K562 (cell line): Measurements from ENCODE around the gene DBH. TPM values are rescaled to one million over a fixed set of nuclear protein-coding genes. Genes with fewer than 3 reads are reported as not detected.

Experiments used
- ATAC-seq: fragments of 200-7000 bp; cut with Tn5 transposase; 3 replicates; pipeline ENCODE4 v1.9.1; 2020; ENCODE audit warnings: moderate library complexity
- BruUV-seq: library from RNA; stranded (reverse); fragments of 400-500 nt; replicated peaks from 2 replicates; lab custom pipeline; 2021; lab: Mats Ljungman, UMichigan
- CTCF ChIA-PET: fragments of 300-600 bp; formaldehyde crosslinking; extraction: SDS; loops from one replicate; lab custom pipeline; 2021; ENCODE audit warnings: low intra/inter-chr PET ratio; lab: Yijun Ruan, JAX
- POLR2A ChIA-PET: fragments of 300-600, 350-650 bp; sonication (Branson Sonifier 250); formaldehyde crosslinking; extraction: SDS; loops from one replicate; lab custom pipeline; 2021; ENCODE audit warnings: antibody characterized with exemption, inconsistent platforms; lab: Yijun Ruan, JAX
- DNase-seq, 4 experiments: peaks; one replicate each; pipeline versions ENCODE4 v3.0.0 to v3.0.0-alpha.2; 2011 to 2018; ENCODE audit warnings: low spot score in 3 of 4, mixed read lengths in 3 of 4; ENCODE audit errors: extremely low read depth in 1 of 4
- FAIRE-seq: peaks from 2 replicates; lab custom pipeline; 2011; peaks lifted over from hg19 to GRCh38; lab: Jason Lieb, UNC
- H2AFZ ChIP-seq: 2 replicates; pipeline ENCODE4 v1.6.0; 2011; ENCODE audit warnings: low read depth, low read length, control low read depth, inconsistent platforms
- H3K27ac ChIP-seq: fragments of 200-600 bp; 3 replicates; pipeline ENCODE4 v1.8.0; 2011; ENCODE audit warnings: low read depth, mild to moderate bottlenecking, control low read depth, inconsistent platforms, low read length, moderate library complexity, mixed read lengths; ENCODE audit errors: extremely low read depth
- H3K27me3 ChIP-seq, 2 experiments: fragments of 300-600 bp in 1 of 2; 2 replicates in 1 of 2; 3 replicates in 1 of 2; pipeline versions ENCODE4 v1.6.0 to v1.8.0; 2011; ENCODE audit warnings: inconsistent platforms in 2 of 2, low read length in 2 of 2, mild to moderate bottlenecking in 1 of 2, mixed read lengths in 1 of 2, moderate library complexity in 1 of 2; ENCODE audit not compliant: control insufficient read depth in 2 of 2, insufficient read depth in 2 of 2
- H3K36me3 ChIP-seq: fragments of 300-600 bp; 3 replicates; pipeline ENCODE4 v1.8.0; 2011; ENCODE audit warnings: mild to moderate bottlenecking, low read length, inconsistent platforms; ENCODE audit not compliant: control insufficient read depth, insufficient read depth
- H3K4me1 ChIP-seq, 2 experiments: fragments of 200-600 bp in 1 of 2; replicated peaks in 1 of 2; 2 replicates in 1 of 2; 3 replicates in 1 of 2; pipeline versions ENCODE4 v1.5.1 to v1.8.0; 2011; ENCODE audit warnings: inconsistent platforms in 2 of 2, low read length in 2 of 2, mild to moderate bottlenecking in 1 of 2, mixed read lengths in 1 of 2, moderate library complexity in 1 of 2; ENCODE audit not compliant: control insufficient read depth in 2 of 2, insufficient read depth in 2 of 2
- H3K4me2 ChIP-seq: 2 replicates; pipeline ENCODE4 v1.6.1; 2011; ENCODE audit warnings: low read length, control low read depth, inconsistent platforms, mixed read lengths; ENCODE audit not compliant: insufficient read depth
- H3K4me3 ChIP-seq: fragments of 200-600 bp; sonication (generic), shearing (Covaris generic); 2 replicates; pipeline ENCODE4 v1.5.1; 2016; ENCODE audit warnings: control low read depth, inconsistent platforms
- H3K79me2 ChIP-seq: fragments of 200-600 bp; 3 replicates; pipeline ENCODE4 v1.8.0; 2011; ENCODE audit warnings: low read length, inconsistent platforms; ENCODE audit not compliant: control insufficient read depth, insufficient read depth
- H3K9ac ChIP-seq, 2 experiments: 2 replicates each; pipeline versions ENCODE4 v1.6.0 to v1.6.1; 2011; ENCODE audit warnings: low read depth in 2 of 2, low read length in 2 of 2, control low read depth in 1 of 2, inconsistent platforms in 1 of 2, mild to moderate bottlenecking in 1 of 2, mixed read lengths in 1 of 2; ENCODE audit not compliant: insufficient read depth in 1 of 2
- H3K9me1 ChIP-seq: one replicate; pipeline ENCODE4 v1.6.0; 2011; ENCODE audit warnings: inconsistent platforms, mild to moderate bottlenecking, low read length, moderate library complexity; ENCODE audit not compliant: control insufficient read depth, insufficient read depth
- H3K9me3 ChIP-seq: replicated peaks from 2 replicates; pipeline ENCODE4 v1.5.1; 2011; ENCODE audit warnings: low read depth, low read length, inconsistent platforms; ENCODE audit not compliant: control insufficient read depth, insufficient read depth
- H4K20me1 ChIP-seq: replicated peaks from 2 replicates; pipeline ENCODE4 v1.6.1; 2011; ENCODE audit warnings: low read length, inconsistent platforms, mixed read lengths; ENCODE audit not compliant: control insufficient read depth, insufficient read depth
- FOXK2 ChIP-seq, 2 experiments: fragments of 450-650 bp; IDR thresholded peaks in 1 of 2; conservative IDR thresholded peaks in 1 of 2; 2 replicates each; pipeline ENCODE4 v1.6.1; 2016; ENCODE audit warnings: low read depth in 2 of 2, mild to moderate bottlenecking in 1 of 2
- NRF1 ChIP-seq, 2 experiments: fragments of 450-650 bp; IDR thresholded peaks in 1 of 2; conservative IDR thresholded peaks in 1 of 2; 2 replicates each; pipeline ENCODE4 v1.6.1; 2014; ENCODE audit warnings: mild to moderate bottlenecking in 2 of 2
- TAF9B ChIP-seq: fragments of 450-650 bp; IDR thresholded peaks from 2 replicates; pipeline ENCODE4 v1.6.1; 2018; ENCODE audit warnings: mild to moderate bottlenecking; ENCODE audit not compliant: partially characterized antibody
- ZNF121 ChIP-seq: sonication (generic); formaldehyde crosslinking; conservative IDR thresholded peaks from 2 replicates; pipeline ENCODE4 v1.8.0; 2022; ENCODE audit warnings: missing genetic modification reagents
- ZNF512 ChIP-seq: IDR thresholded peaks from 2 replicates; pipeline ENCODE4 v1.6.1; 2016; ENCODE audit warnings: missing genetic modification characterization, missing compliant biosample characterization
- ZNF76 ChIP-seq: fragments of 250-450 bp; sonication (Bioruptor Pico); IDR thresholded peaks from 2 replicates; pipeline ENCODE4 v1.4.0; 2020; ENCODE audit warnings: mild to moderate bottlenecking, moderate library complexity, borderline replicate concordance
- WGBS: fragments of 100-300 bp; shearing (Covaris generic); methylation state at CpG from one replicate; pipeline ENCODE4 v1.1.6; 2016; ENCODE audit warnings: low coverage, mixed read lengths; ENCODE audit not compliant: insufficient coverage; ENCODE audit errors: missing lambda C conversion rate; 5-methylcytosine and 5-hydroxymethylcytosine counted together
- in situ Hi-C: fragments of 300-500 bp; cut with MboI; formaldehyde crosslinking; loops from 4 replicates; pipeline ENCODE4 v1.15.0; 2018; ENCODE audit warnings: inconsistent platforms, mixed read lengths
- intact Hi-C: fragments of 100-400 bp; cut with micrococcal nuclease; formaldehyde crosslinking; loops from 2 replicates; pipeline ENCODE4 v1.14.2; 2022
- polyA plus RNA-seq, 8 experiments: library from polyadenylated mRNA; depleted of rRNA in 4 of 8; stranded (reverse) in 5 of 8; unstranded in 3 of 8; fragments of >200 nt; fragmentation: Nextera tagmentation in 2 of 8; fragmentation: Illumina TruSeq in 1 of 8; extraction: Ambion mirVana in 2 of 8; extraction: Trizol in 1 of 8; gene quantifications; 2 replicates each; pipeline versions ENCODE4 v1.2.1 to v1.2.3, GENCODE V29; 2011 to 2014; ENCODE audit warnings: inconsistent platforms in 1 of 8, missing spikeins in 1 of 8
- total RNA-seq, 7 experiments: library from RNA; depleted of rRNA in 6 of 7; stranded (reverse); fragments of >200 nt in 6 of 7; fragmentation: Illumina TruSeq in 2 of 7; extraction: Trizol in 2 of 7; gene quantifications; 2 replicates each; pipeline versions ENCODE4 v1.2.1 to v1.2.3, GENCODE V29; 2011 to 2021; ENCODE audit warnings: low replicate concordance in 1 of 7

Gene DBH
- total and polyA plus RNA-seq, 9 of the 15 experiments (the other 6 are each of a cell fraction or from before 2014, with no cell fraction given), result not detected

GRCh38 chr9:133665096-133665495, 28.9 kb downstream of the DBH start (continued):
- no peak for TF ChIP-seq ZNF121 (CRISPR knock-in tag)
- TF ChIP-seq, all 486 proteins: peak for 0

GRCh38 chr9:133665535-133665934, 29.4 kb downstream of the DBH start:
- ChIA-PET POLR2A (no interaction called here), CTCF (no interaction called here)
- no peaks in the 10 kb centered on the region; a peak in 1 of 5 replicates for H3K4me1 ChIP-seq
- no peaks in the 10 kb centered on the region for H3K9me1 ChIP-seq
- H3K9ac ChIP-seq, result no peak overlapping the region
- WGBS, result 0% methylated on average over 10 of the region's 12 CpGs
- ATAC-seq, result no peak
- intact Hi-C loops, result no loop called here
- H3K4me3 ChIP-seq, result no peak overlapping the region
- H3K36me3 ChIP-seq, result no peaks in the 10 kb centered on the region
- TF ChIP-seq NRF1 (conservative IDR thresholded peaks at IDR 0.05 in 1 of 2, IDR thresholded peaks at IDR 0.05 in 1 of 2) (peak; percentile 28 to 50; a peak in 2 of 4 replicates), TAF9B (no peak), ZNF76 (CRISPR knock-in tag) (no peak), FOXK2 (conservative IDR thresholded peaks at IDR 0.05 in 1 of 2, IDR thresholded peaks at IDR 0.05 in 1 of 2; ENCODE audit: low read depth in 2 of 2) (no peak), ZNF512 (tag) (no peak)
- H4K20me1 ChIP-seq, result peaks cover 5% of the 10 kb centered on the region; the same call in 1 of the 2 replicates
- no peak overlapping the region for H2AFZ ChIP-seq
- H3K4me2 ChIP-seq, result no peak overlapping the region
- no peak for FAIRE-seq
- H3K27ac ChIP-seq, result no peak overlapping the region
- H3K9me3 ChIP-seq, result no peaks in the 10 kb centered on the region
- no TSS peak for BruUV-seq
- DNase-seq, result no peak
- in situ Hi-C loops, result no loop called here
- H3K27me3 ChIP-seq, result peaks cover 5 to 61% of the 10 kb centered on the region in 2 experiments; a peak in 4 of 5 replicates
- H3K79me2 ChIP-seq, result no peaks in the 10 kb centered on the region
